Endodermal cell (in vitro differentiated cells): ENCODE data around the gene BMP2K. TPM values are rescaled to one million over a fixed set of nuclear protein-coding genes. Genes with fewer than 3 reads are reported as not detected.

ENCODE experiments used
- DNase-seq: peaks from one replicate; pipeline ENCODE4 v3.0.0-alpha.2; 2017
- H3K27ac ChIP-seq: 2 replicates; pipeline ENCODE4 v1.5.1; 2013; ENCODE audit warnings: mild to moderate bottlenecking, low read depth, low read length, moderate library complexity
- H3K27me3 ChIP-seq: 2 replicates; pipeline ENCODE4 v1.6.1; 2013; ENCODE audit warnings: mild to moderate bottlenecking, low read length, moderate library complexity; ENCODE audit not compliant: insufficient read depth, control insufficient read depth, poor library complexity, severe bottlenecking
- H3K36me3 ChIP-seq: 2 replicates; pipeline ENCODE4 v1.7.0; 2013; ENCODE audit warnings: mild to moderate bottlenecking, low read length, moderate library complexity; ENCODE audit not compliant: control insufficient read depth, insufficient read depth
- H3K4me1 ChIP-seq: one replicate; pipeline ENCODE4 v1.7.0; 2013; ENCODE audit warnings: low read length; ENCODE audit not compliant: control insufficient read depth, insufficient read depth
- H3K4me3 ChIP-seq: 2 replicates; pipeline ENCODE4 v1.5.1; 2013; ENCODE audit warnings: mild to moderate bottlenecking, low read length, moderate library complexity
- H3K9ac ChIP-seq: 2 replicates; pipeline ENCODE4 v1.6.1; 2013; ENCODE audit warnings: mild to moderate bottlenecking, low read length, moderate library complexity; ENCODE audit not compliant: poor library complexity, severe bottlenecking; ENCODE audit errors: extremely low read depth
- H3K9me3 ChIP-seq: 2 replicates; pipeline ENCODE4 v1.6.1; 2013; ENCODE audit warnings: mild to moderate bottlenecking, low read length, moderate library complexity; ENCODE audit not compliant: control insufficient read depth
- H3K27ac Mint-ChIP-seq: 2 replicates; pipeline ENCODE4 v1.8.0; 2020; ENCODE audit warnings: mixed read lengths
- H3K27me3 Mint-ChIP-seq: 2 replicates; pipeline ENCODE4 v1.8.0; 2021; ENCODE audit warnings: mild to moderate bottlenecking, mixed read lengths; ENCODE audit not compliant: insufficient read depth
- H3K36me3 Mint-ChIP-seq: 2 replicates; pipeline ENCODE4 v1.8.0; 2020; ENCODE audit warnings: low read depth, mixed read lengths
- H3K4me1 Mint-ChIP-seq: 2 replicates; pipeline ENCODE4 v1.8.0; 2020; ENCODE audit warnings: mixed read lengths
- H3K4me3 Mint-ChIP-seq: 2 replicates; pipeline ENCODE4 v1.8.0; 2020; ENCODE audit warnings: mild to moderate bottlenecking, moderate library complexity, mixed read lengths
- H3K9me3 Mint-ChIP-seq: 2 replicates; pipeline ENCODE4 v1.8.0; 2020; ENCODE audit warnings: mild to moderate bottlenecking, mixed read lengths
- WGBS, 2 experiments: methylation state at CpG; one replicate each; pipeline versions ENCODE4 v1.1.5 to v1.1.7; 2013; ENCODE audit warnings: missing lambda C conversion rate in 2 of 2, mixed read lengths in 1 of 2; ENCODE audit not compliant: insufficient coverage in 1 of 2, insufficient read length in 1 of 2; 5-methylcytosine and 5-hydroxymethylcytosine counted together
- total RNA-seq, 2 donors: library from RNA; stranded (reverse); fragmentation: NEBNext Ultra II Directional in 1 of 2; extraction: Animal tissue kit (Norgen Biotek cat#: 25700) in 1 of 2; gene quantifications; 2 replicates in 1 of 2; 3 replicates in 1 of 2; pipeline ENCODE4 v1.2.1, GENCODE V29; 2021
- TF ChIP-seq, protein P1 (sequence below): fragments of 200-600 bp; sonication (generic); conservative IDR thresholded peaks from 2 replicates; pipeline ENCODE4 v1.5.0; 2021; ENCODE audit warnings: antibody characterized with exemption, mild to moderate bottlenecking

Gene BMP2K
- total RNA-seq, 2 donors from 2014 or later, result 39.4 to 49.1 TPM

DNA sequence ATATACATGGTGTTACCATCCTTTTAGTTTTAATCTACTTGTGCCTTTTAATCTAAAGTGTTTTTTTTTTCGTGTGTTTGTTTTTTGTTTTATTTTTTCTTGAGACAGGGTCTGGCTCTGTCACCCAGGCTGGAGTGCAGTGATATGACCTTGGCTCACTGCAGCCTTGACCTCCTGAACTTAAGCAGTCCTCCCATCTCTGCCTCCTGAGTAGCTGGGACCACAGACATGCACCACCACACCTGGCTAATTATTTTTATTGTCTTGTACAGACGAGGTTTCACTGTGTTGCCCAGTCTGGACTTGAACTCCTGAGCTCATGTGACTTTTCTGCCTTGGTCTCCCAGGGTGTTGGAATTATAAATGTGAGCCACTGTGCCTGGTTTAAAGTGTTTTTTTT is 33.1 kb downstream of the BMP2K start:
- Mint-ChIP-seq H3K27me3 (no peaks in the 10 kb centered on the region), H3K9me3 (peaks cover 17% of the 10 kb centered on the region), H3K4me3 (no peak overlapping the region), H3K4me1 (peaks cover 25% of the 10 kb centered on the region), H3K36me3 (peaks cover 19% of the 10 kb centered on the region), H3K27ac (no peak overlapping the region)
- Histone ChIP-seq H3K36me3 (no peaks in the 10 kb centered on the region), H3K27ac (no peak overlapping the region), H3K9me3 (peaks cover 14% of the 10 kb centered on the region), H3K27me3 (no peaks in the 10 kb centered on the region), H3K4me1 (peaks cover 4% of the 10 kb centered on the region), H3K4me3 (no peak overlapping the region), H3K9ac (no peak overlapping the region)
- DNase-seq, result no peak
- TF ChIP-seq, protein P1, sequence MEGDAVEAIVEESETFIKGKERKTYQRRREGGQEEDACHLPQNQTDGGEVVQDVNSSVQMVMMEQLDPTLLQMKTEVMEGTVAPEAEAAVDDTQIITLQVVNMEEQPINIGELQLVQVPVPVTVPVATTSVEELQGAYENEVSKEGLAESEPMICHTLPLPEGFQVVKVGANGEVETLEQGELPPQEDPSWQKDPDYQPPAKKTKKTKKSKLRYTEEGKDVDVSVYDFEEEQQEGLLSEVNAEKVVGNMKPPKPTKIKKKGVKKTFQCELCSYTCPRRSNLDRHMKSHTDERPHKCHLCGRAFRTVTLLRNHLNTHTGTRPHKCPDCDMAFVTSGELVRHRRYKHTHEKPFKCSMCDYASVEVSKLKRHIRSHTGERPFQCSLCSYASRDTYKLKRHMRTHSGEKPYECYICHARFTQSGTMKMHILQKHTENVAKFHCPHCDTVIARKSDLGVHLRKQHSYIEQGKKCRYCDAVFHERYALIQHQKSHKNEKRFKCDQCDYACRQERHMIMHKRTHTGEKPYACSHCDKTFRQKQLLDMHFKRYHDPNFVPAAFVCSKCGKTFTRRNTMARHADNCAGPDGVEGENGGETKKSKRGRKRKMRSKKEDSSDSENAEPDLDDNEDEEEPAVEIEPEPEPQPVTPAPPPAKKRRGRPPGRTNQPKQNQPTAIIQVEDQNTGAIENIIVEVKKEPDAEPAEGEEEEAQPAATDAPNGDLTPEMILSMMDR, result no peak
- 82 to 100% methylated on average over 1 to 2 of the region's 2 CpGs for WGBS, 2 experiments

DNA sequence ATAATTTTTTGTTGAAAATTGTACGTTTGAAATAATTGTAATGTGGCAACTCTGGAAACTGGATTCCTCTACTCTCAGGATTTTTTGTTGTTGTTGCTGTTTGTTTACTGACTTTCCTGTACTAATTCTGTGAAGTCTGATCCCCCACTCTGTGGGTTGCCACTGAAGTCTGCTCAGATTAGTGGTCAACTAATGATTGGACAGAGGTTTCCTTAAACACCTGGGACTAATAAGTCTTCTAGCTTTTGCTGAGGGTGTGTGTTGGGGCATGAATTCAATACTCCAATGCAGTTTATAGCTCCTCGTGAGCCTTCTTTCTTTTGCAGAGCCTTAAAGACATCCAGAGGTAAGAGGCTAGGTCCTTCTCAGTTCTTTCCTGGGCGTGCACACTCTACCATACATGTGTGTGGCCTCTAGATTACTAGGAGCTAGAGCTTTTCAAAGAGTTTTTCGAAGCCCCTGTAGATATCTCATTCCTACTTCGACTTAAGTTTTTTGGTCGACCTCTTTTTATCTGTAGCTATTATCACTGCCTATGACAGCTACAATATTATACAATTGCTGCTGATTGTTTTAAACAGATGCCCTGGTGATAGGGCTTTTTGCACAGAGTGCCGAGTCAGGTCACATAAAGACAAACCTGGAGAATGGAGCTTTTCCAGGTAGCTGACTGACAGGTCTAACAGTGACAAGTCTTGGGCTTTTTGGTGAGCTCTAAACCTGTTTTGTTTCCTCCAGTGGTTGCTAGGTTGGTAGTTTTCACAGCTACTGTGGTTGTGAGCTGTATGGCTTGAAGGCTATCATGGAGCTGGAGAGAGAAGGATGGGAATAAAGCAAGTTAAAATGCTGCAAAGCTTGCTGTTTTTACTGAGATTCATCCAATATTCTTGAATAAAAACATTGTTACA is 34.0 kb downstream of the BMP2K start:
- Mint-ChIP-seq H3K4me3 (no peak overlapping the region), H3K4me1 (peaks cover 25% of the 10 kb centered on the region), H3K27me3 (no peaks in the 10 kb centered on the region), H3K27ac (peak overlapping the region; percentile 15), H3K36me3 (peaks cover 15% of the 10 kb centered on the region), H3K9me3 (peaks cover 12% of the 10 kb centered on the region)
- peaks cover 11% of the 10 kb centered on the region for H3K9me3 ChIP-seq
- H3K4me1 ChIP-seq, result peaks cover 4% of the 10 kb centered on the region
- TF ChIP-seq, protein P1, result no peak
- H3K9ac ChIP-seq, result peak overlapping the region; percentile 30
- H3K27ac ChIP-seq, result no peak overlapping the region
- WGBS, 2 experiments, result 90 to 96% methylated on average over 5 to 7 of the region's 7 CpGs
- peak; percentile 51 for DNase-seq
- H3K4me3 ChIP-seq, result peak overlapping the region; percentile 54
- no peaks in the 10 kb centered on the region for H3K36me3 ChIP-seq
- H3K27me3 ChIP-seq, result no peaks in the 10 kb centered on the region

DNA sequence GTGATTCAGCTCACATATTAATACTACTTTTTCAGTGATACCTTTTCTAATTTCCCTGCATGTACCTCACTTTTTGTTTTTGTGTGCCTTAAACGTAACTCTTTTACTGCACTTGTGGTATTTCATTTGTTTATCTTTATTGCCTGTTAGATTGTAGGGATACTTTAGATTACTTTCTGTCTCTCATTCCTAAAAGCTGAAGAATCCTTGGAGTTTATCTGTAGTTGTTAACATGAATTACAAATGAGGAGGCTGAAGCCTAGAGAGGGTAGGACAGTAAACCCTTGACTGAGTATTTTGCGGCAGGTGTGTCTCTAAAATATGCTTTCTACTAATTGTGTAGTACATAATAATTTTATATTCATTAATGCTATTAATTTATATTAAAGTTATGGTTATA is 34.9 kb downstream of the BMP2K start:
- peaks cover 10% of the 10 kb centered on the region for H3K9me3 ChIP-seq
- peaks cover 13% of the 10 kb centered on the region for H3K36me3 Mint-ChIP-seq
- H3K4me3 Mint-ChIP-seq, result no peak overlapping the region
- H3K27me3 ChIP-seq, result no peaks in the 10 kb centered on the region
- H3K27ac ChIP-seq, result no peak overlapping the region
- TF ChIP-seq, protein P1, result no peak
- H3K27me3 Mint-ChIP-seq, result no peaks in the 10 kb centered on the region
- H3K9ac ChIP-seq, result no peak overlapping the region
- peak overlapping the region; percentile 49 for H3K27ac Mint-ChIP-seq
- H3K4me1 Mint-ChIP-seq, result peaks cover 25% of the 10 kb centered on the region
- H3K4me1 ChIP-seq, result peaks cover 4% of the 10 kb centered on the region
- H3K36me3 ChIP-seq, result no peaks in the 10 kb centered on the region
- peak overlapping the region; percentile 54 for H3K4me3 ChIP-seq
- 88% methylated on average over 1 of the region's 2 CpGs; no CpG with 5 or more reads in 1 of the 2 experiments for WGBS, 2 experiments
- H3K9me3 Mint-ChIP-seq, result peaks cover 11% of the 10 kb centered on the region
- DNase-seq, result no peak
